Neural cell (in vitro differentiated cells): ENCODE data around the gene TMEFF1. TPM values are rescaled to one million over a fixed set of nuclear protein-coding genes. Genes with fewer than 3 reads are reported as not detected.
"Not testable (repeated sequence)": the region's sequence is repeated elsewhere in the genome, so short reads cannot be mapped to it uniquely, and the experiment has no call there.

Source experiments
- H2AFZ ChIP-seq: fragments of 200-600, 300-800 bp; sonication (generic), shearing (Covaris generic); 2 replicates; pipeline ENCODE4 v1.6.0; 2014; ENCODE audit warnings: low read depth, mild to moderate bottlenecking, antibody characterized with exemption, low read length, moderate library complexity
- H3F3A ChIP-seq: fragments of 200-600 bp; shearing (Covaris generic); 2 replicates; pipeline ENCODE4 v1.6.1; 2016; ENCODE audit warnings: mild to moderate bottlenecking, moderate library complexity, mixed read lengths, antibody characterized with exemption, low read length; ENCODE audit not compliant: insufficient read depth, poor library complexity, severe bottlenecking
- H3K27ac ChIP-seq: fragments of 200-600, 300-800 bp; sonication (generic), shearing (Covaris generic); 2 replicates; pipeline ENCODE4 v1.5.1; 2014; ENCODE audit warnings: mild to moderate bottlenecking, low read length, moderate library complexity
- H3K27me3 ChIP-seq: fragments of 300-800, 200-600 bp; sonication (generic), shearing (Covaris generic); 2 replicates; pipeline ENCODE4 v1.6.0; 2014; ENCODE audit warnings: mild to moderate bottlenecking, low read depth, low read length, moderate library complexity; ENCODE audit not compliant: insufficient read depth
- H3K36me3 ChIP-seq: fragments of 300-800, 200-600 bp; sonication (generic), shearing (Covaris generic); 2 replicates; pipeline ENCODE4 v1.5.1; 2014; ENCODE audit warnings: mild to moderate bottlenecking, antibody characterized with exemption, low read length, moderate library complexity; ENCODE audit not compliant: insufficient read depth
- H3K4me2 ChIP-seq: fragments of 300-800, 200-600 bp; sonication (generic), shearing (Covaris generic); 2 replicates; pipeline ENCODE4 v1.6.0; 2014; ENCODE audit warnings: mild to moderate bottlenecking, low read length
- H3K4me3 ChIP-seq: fragments of 300-800, 200-600 bp; sonication (generic), shearing (Covaris generic); 2 replicates; pipeline ENCODE4 v1.5.1; 2014; ENCODE audit warnings: mild to moderate bottlenecking, low read length, moderate library complexity
- H3K79me2 ChIP-seq: fragments of 200-600 bp; shearing (Covaris generic); replicated peaks from 2 replicates; pipeline ENCODE4 v1.6.0; 2014; ENCODE audit warnings: mild to moderate bottlenecking, low read length, moderate library complexity; ENCODE audit not compliant: insufficient read depth
- H3K9ac ChIP-seq: fragments of 300-800, 200-600 bp; sonication (generic), shearing (Covaris generic); 2 replicates; pipeline ENCODE4 v1.6.1; 2016; ENCODE audit warnings: mild to moderate bottlenecking, low read length, mixed read lengths
- H3K9me2 ChIP-seq: fragments of 200-600 bp; shearing (Covaris generic); 2 replicates; pipeline ENCODE4 v1.6.1; 2016; ENCODE audit warnings: mild to moderate bottlenecking, low read length, mixed read lengths; ENCODE audit not compliant: insufficient read depth
- H3K9me3 ChIP-seq: fragments of 200-600, 300-800 bp; sonication (generic), shearing (Covaris generic); 2 replicates; pipeline ENCODE4 v1.6.1; 2016; ENCODE audit warnings: mild to moderate bottlenecking, mixed run types, low read length, moderate library complexity, mixed read lengths
- H4K20me1 ChIP-seq: fragments of 200-600 bp; shearing (Covaris generic); 2 replicates; pipeline ENCODE4 v1.6.1; 2016; ENCODE audit warnings: mild to moderate bottlenecking, mixed run types; ENCODE audit not compliant: insufficient read depth
- EZH2 ChIP-seq: fragments of 200-600, 300-800 bp; shearing (Covaris generic), sonication (generic); IDR thresholded peaks from 2 replicates; pipeline ENCODE4 v1.6.1; 2014; ENCODE audit warnings: antibody characterized with exemption, low read length, borderline replicate concordance, mild to moderate bottlenecking; ENCODE audit not compliant: insufficient read depth, poor library complexity, severe bottlenecking
- POLR2AphosphoS5 ChIP-seq: IDR thresholded peaks from 2 replicates; pipeline ENCODE4 v1.6.1; 2012
- RAD21 ChIP-seq: fragments of 450-650 bp; conservative IDR thresholded peaks from 2 replicates; pipeline ENCODE4 v1.6.1; 2014; ENCODE audit warnings: antibody characterized with exemption, mild to moderate bottlenecking, moderate library complexity
- SMC3 ChIP-seq: fragments of 450-650 bp; conservative IDR thresholded peaks from 2 replicates; pipeline ENCODE4 v1.6.1; 2014; ENCODE audit warnings: antibody characterized with exemption, mild to moderate bottlenecking, moderate library complexity; ENCODE audit not compliant: poor library complexity
- polyA plus RNA-seq: library from polyadenylated mRNA; depleted of rRNA; stranded (reverse); fragments of >200 nt; gene quantifications from 2 replicates; pipeline ENCODE4 v1.2.3, GENCODE V29; 2014
- TF ChIP-seq, protein P1 (sequence below): fragments of 450-650 bp; IDR thresholded peaks from 2 replicates; pipeline ENCODE4 v1.5.1; 2014; ENCODE audit warnings: antibody characterized with exemption, mild to moderate bottlenecking, moderate library complexity; ENCODE audit not compliant: poor library complexity, severe bottlenecking
- TF ChIP-seq, protein P2 (sequence below): IDR thresholded peaks from 2 replicates; pipeline ENCODE4 v1.6.1; 2012; ENCODE audit warnings: borderline replicate concordance

Gene TMEFF1
- polyA plus RNA-seq, 1 donor from 2014 or later: 273 TPM

DNA sequence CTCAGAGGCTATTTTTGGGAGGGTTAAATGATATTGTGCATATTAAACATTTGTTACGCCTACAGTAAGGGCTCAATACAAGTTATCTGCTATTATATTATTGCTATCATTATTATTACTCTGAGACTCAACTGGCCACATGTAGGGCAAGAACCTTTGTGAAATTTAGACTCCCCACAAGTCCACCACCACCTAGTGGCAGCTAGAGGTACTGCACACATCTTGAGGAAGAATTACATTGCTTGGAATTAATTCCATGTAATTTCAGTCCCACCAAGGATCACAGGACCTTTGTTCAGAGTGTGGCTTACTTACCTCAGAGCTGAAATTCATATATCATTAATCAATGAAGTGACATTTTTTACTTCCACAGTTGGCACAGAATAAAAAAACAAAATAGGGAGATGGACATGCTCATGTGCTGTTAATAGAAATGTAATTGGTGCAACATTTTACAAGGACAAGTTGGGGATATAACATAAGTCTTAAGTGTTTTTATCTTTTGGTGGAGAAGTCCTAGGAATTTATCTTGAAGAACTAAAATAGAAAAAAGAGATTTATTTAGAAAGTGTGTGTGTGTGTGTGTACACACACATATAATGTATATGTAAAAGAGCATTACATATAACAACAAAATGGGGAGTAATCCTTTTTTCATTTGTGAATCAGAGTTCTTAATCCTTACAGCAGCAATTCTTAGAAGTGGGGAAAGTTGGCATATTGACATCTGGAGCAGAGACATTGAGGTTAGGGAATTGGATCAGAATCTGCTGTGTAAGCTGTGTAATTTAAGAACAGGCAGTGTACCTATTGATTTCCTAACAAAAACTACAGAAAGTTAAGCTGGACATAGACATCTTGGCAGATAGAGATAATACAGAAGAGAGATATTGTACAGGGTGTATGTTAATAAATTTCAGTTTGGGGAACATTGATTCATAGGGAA lies 34.8 kb upstream of the TMEFF1 start:
- Histone ChIP-seq H3K4me2 (no peak overlapping the region), H3K27me3 (no peaks in the 10 kb centered on the region), H3K36me3 (no peaks in the 10 kb centered on the region), H4K20me1 (no peaks in the 10 kb centered on the region), H3K79me2 (peaks cover 51% of the 10 kb centered on the region), H3K9me3 (no peaks in the 10 kb centered on the region), H2AFZ (no peak overlapping the region), H3K27ac (no peak overlapping the region), H3K9me2 (no peaks in the 10 kb centered on the region), H3K9ac (no peak overlapping the region), H3K4me3 (no peak overlapping the region), H3F3A (peaks cover 2% of the 10 kb centered on the region)
- TF ChIP-seq POLR2AphosphoS5: no peak
- TF ChIP-seq SMC3: peak; percentile 56
- TF ChIP-seq, protein P1, sequence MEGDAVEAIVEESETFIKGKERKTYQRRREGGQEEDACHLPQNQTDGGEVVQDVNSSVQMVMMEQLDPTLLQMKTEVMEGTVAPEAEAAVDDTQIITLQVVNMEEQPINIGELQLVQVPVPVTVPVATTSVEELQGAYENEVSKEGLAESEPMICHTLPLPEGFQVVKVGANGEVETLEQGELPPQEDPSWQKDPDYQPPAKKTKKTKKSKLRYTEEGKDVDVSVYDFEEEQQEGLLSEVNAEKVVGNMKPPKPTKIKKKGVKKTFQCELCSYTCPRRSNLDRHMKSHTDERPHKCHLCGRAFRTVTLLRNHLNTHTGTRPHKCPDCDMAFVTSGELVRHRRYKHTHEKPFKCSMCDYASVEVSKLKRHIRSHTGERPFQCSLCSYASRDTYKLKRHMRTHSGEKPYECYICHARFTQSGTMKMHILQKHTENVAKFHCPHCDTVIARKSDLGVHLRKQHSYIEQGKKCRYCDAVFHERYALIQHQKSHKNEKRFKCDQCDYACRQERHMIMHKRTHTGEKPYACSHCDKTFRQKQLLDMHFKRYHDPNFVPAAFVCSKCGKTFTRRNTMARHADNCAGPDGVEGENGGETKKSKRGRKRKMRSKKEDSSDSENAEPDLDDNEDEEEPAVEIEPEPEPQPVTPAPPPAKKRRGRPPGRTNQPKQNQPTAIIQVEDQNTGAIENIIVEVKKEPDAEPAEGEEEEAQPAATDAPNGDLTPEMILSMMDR: peak; percentile 72
- TF ChIP-seq RAD21: peak; percentile 47

DNA sequence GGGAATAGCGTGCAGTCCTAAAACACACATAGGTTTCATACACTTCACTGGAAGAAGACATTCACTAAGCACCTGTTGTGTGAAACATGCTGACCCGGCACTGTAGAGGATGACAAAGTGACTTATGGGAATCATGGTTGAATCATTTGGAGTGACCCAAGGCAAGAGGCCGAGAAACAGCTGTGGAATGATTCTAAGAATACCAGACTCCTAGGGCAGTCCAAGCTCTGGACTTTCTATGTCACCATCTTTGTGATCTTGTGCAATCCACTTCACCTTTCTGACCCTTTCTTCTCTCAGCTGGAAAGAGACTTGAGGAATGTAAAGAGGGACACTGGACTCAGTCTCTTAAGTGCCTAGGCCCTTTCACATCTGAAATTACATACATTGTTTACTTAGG lies 32.9 kb upstream of the TMEFF1 start:
- peaks cover 7% of the 10 kb centered on the region for H3K36me3 ChIP-seq
- H2AFZ ChIP-seq: no peak overlapping the region
- H3K27me3 ChIP-seq: no peaks in the 10 kb centered on the region
- no peak overlapping the region for H3K4me2 ChIP-seq
- H3K9me3 ChIP-seq: no peaks in the 10 kb centered on the region
- H3K4me3 ChIP-seq: no peak overlapping the region
- peaks cover 2% of the 10 kb centered on the region for H3F3A ChIP-seq
- H4K20me1 ChIP-seq: no peaks in the 10 kb centered on the region
- H3K27ac ChIP-seq: no peak overlapping the region
- H3K9ac ChIP-seq: no peak overlapping the region
- H3K9me2 ChIP-seq: no peaks in the 10 kb centered on the region
- H3K79me2 ChIP-seq: peaks cover 34% of the 10 kb centered on the region
- TF ChIP-seq, protein P1: no peak
- TF ChIP-seq, protein P2, sequence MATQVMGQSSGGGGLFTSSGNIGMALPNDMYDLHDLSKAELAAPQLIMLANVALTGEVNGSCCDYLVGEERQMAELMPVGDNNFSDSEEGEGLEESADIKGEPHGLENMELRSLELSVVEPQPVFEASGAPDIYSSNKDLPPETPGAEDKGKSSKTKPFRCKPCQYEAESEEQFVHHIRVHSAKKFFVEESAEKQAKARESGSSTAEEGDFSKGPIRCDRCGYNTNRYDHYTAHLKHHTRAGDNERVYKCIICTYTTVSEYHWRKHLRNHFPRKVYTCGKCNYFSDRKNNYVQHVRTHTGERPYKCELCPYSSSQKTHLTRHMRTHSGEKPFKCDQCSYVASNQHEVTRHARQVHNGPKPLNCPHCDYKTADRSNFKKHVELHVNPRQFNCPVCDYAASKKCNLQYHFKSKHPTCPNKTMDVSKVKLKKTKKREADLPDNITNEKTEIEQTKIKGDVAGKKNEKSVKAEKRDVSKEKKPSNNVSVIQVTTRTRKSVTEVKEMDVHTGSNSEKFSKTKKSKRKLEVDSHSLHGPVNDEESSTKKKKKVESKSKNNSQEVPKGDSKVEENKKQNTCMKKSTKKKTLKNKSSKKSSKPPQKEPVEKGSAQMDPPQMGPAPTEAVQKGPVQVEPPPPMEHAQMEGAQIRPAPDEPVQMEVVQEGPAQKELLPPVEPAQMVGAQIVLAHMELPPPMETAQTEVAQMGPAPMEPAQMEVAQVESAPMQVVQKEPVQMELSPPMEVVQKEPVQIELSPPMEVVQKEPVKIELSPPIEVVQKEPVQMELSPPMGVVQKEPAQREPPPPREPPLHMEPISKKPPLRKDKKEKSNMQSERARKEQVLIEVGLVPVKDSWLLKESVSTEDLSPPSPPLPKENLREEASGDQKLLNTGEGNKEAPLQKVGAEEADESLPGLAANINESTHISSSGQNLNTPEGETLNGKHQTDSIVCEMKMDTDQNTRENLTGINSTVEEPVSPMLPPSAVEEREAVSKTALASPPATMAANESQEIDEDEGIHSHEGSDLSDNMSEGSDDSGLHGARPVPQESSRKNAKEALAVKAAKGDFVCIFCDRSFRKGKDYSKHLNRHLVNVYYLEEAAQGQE: no peak
- TF ChIP-seq RAD21 (no peak), EZH2 (no peak), POLR2AphosphoS5 (no peak)

DNA sequence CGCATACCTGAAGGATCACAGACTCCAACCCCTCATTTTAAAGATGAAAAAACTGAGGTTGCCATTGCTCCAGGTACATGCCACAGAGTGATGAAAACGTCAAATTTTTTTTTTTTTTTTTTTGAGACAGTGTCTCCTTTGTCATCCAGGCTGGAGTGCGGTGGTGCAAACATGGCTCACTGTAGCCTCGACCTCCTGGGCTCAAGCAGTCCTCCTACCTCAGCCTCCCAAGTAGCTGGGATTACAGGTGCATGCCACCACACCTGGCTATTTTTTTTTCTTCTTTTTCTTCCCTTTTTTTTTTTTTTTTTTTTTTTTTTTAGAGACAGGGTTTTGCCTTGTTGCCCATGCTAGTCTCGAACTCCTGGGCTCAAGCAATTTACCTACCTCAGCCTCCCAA lies 32.5 kb upstream of the TMEFF1 start:
- H3F3A ChIP-seq, H3K9me3 ChIP-seq, H3K4me3 ChIP-seq, H3K9me2 ChIP-seq, H2AFZ ChIP-seq, H3K36me3 ChIP-seq, H3K27ac ChIP-seq, H3K9ac ChIP-seq, H3K27me3 ChIP-seq, H4K20me1 ChIP-seq, H3K4me2 ChIP-seq: not testable (repeated sequence)
- peaks cover 30% of the 10 kb centered on the region for H3K79me2 ChIP-seq
